GM12865 (cell line): ENCODE data around the gene NPHP3.

ENCODE experiments used
- DNase-seq: peaks from one replicate; pipeline ENCODE4 v3.0.0; 2010; ENCODE audit warnings: low read depth
- H3K4me3 ChIP-seq: 2 replicates; pipeline ENCODE4 v1.5.1; 2011; ENCODE audit warnings: mild to moderate bottlenecking, low read depth, low read length, control low read depth
- CTCF ChIP-seq: IDR thresholded peaks from 2 replicates; pipeline ENCODE4 v1.5.1; 2011; ENCODE audit warnings: low read length, control low read depth, low read depth, inconsistent platforms; ENCODE audit not compliant: insufficient read depth; ENCODE audit errors: missing control alignments

The NPHP3 gene

GRCh38 chr3:132720228-132720627, 2.0 kb downstream of the NPHP3 start:
- no peak for TF ChIP-seq CTCF
- no peak overlapping the region for H3K4me3 ChIP-seq
- DNase-seq: no peak

GRCh38 chr3:132716372-132716771, 5.8 kb downstream of the NPHP3 start:
- no peak for TF ChIP-seq CTCF
- no peak for DNase-seq
- no peak overlapping the region for H3K4me3 ChIP-seq

- no peak for TF ChIP-seq CTCF
- H3K4me3 ChIP-seq: no peak overlapping the region
- no peak for DNase-seq
Measured at GRCh38 chr3:132713977-132714727, 8.1 kb downstream of the NPHP3 start.

DNA sequence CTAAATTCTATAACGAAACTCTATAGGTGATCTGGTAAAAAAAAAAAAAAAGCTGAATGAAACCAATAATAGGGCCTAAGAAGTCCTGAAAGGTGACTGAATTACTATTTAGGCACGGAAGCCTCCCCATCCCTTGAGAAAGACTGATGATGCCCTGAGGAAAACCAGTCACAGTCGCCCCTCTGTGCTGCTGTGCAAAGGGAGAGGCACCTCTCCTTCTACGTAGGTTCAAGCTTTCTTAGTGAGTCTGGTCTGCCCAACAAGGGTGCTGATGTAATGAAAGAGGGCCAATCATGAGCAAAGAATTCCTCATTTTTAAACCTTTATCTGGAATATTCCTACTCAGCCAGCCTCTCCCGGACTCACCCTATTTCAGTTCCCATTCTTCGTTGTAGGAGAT, 11.9 kb downstream of the NPHP3 start:
- no peak for DNase-seq
- no peak overlapping the region for H3K4me3 ChIP-seq
- no peak for TF ChIP-seq CTCF

DNA sequence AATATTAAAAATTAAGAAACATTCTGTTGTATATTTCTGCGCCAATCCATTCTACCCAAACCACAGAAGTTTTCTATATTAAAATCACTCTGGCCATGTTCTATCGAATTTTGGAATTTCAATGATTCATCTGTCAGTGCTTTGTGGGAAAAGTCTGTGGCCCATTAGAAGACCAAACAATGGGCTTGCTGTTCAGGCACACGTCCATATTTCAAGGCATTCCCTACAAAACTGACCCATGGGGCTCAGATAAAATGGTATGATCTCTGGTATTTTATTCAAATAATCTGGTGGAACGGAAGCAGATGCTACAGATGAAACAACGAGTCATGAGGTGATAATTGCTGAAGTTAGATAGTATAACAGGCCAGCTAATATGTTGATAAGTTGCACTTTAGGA, 12.4 kb downstream of the NPHP3 start:
- DNase-seq: no peak
- no peak overlapping the region for H3K4me3 ChIP-seq
- no peak for TF ChIP-seq CTCF

- H3K4me3 ChIP-seq: no peak overlapping the region
- no peak for DNase-seq
- TF ChIP-seq CTCF: no peak
Measured at GRCh38 chr3:132703733-132704132, 18.5 kb downstream of the NPHP3 start.

GRCh38 chr3:132695422-132695821, 26.8 kb downstream of the NPHP3 start:
- no peak for DNase-seq

More at GRCh38 chr3:132695422-132695821, 26.8 kb downstream of the NPHP3 start:
- no peak overlapping the region for H3K4me3 ChIP-seq
- TF ChIP-seq CTCF: no peak
